GM19372 (cell line): ENCODE measurements around the gene ESYT1.

Experiments used
- ATAC-seq: cut with Tn5 transposase; IDR thresholded peaks from one replicate; pipeline ENCODE4 v1.9.1; 2021; ENCODE audit warnings: mild to moderate bottlenecking, low read depth, moderate library complexity; ENCODE audit not compliant: unreplicated experiment

ESYT1 gene

GRCh38 chr12:56127888-56128669 lies at the start of gene ESYT1:
TSS of gene ESYT1 (plus strand) at chr12:56128267. CDS start at chr12:56128320, 53 bp downstream.
- peak; percentile 81 for ATAC-seq

- ATAC-seq: no peak
Observed at GRCh38 chr12:56078427-56078826, 49.6 kb upstream of the ESYT1 start.

- peak; percentile 58 for ATAC-seq
Observed at GRCh38 chr12:56078931-56079722, 48.9 kb upstream of the ESYT1 start.

- peak; percentile 39 for ATAC-seq
Observed at GRCh38 chr12:56079723-56080555, 48.1 kb upstream of the ESYT1 start, which contains the start of gene ERBB3. TSS of gene ERBB3 (plus strand) at chr12:56080165. CDS start at chr12:56080301, 136 bp downstream.

- no peak for ATAC-seq
Observed at GRCh38 chr12:56080556-56081138, 47.4 kb upstream of the ESYT1 start.

- no peak for ATAC-seq
Observed at GRCh38 chr12:56081393-56082347, 46.4 kb upstream of the ESYT1 start.

- no peak for ATAC-seq
Observed at GRCh38 chr12:56082382-56082781, 45.7 kb upstream of the ESYT1 start.

- ATAC-seq: no peak
Observed at GRCh38 chr12:56082967-56083366, 45.1 kb upstream of the ESYT1 start.

GRCh38 chr12:56084958-56085543 lies 43.0 kb upstream of the ESYT1 start:
- no peak for ATAC-seq

GRCh38 chr12:56086096-56086495 lies 42.0 kb upstream of the ESYT1 start:
- no peak for ATAC-seq

GRCh38 chr12:56086608-56087007 lies 41.5 kb upstream of the ESYT1 start:
- no peak for ATAC-seq

- ATAC-seq: no peak
Observed at GRCh38 chr12:56087220-56087619, 40.8 kb upstream of the ESYT1 start.

GRCh38 chr12:56097738-56098137 lies 30.3 kb upstream of the ESYT1 start:
- ATAC-seq: no peak

- ATAC-seq: no peak
Observed at GRCh38 chr12:56098592-56098991, 29.5 kb upstream of the ESYT1 start.

- no peak for ATAC-seq
Observed at GRCh38 chr12:56099787-56100186, 28.3 kb upstream of the ESYT1 start.

GRCh38 chr12:56101045-56101444 lies 27.0 kb upstream of the ESYT1 start:
- ATAC-seq: no peak

- no peak for ATAC-seq
Observed at GRCh38 chr12:56102683-56103065, 25.4 kb upstream of the ESYT1 start.

- ATAC-seq: no peak
Observed at GRCh38 chr12:56103066-56103711, 24.9 kb upstream of the ESYT1 start.

GRCh38 chr12:56103823-56104108 lies 24.3 kb upstream of the ESYT1 start:
- no peak for ATAC-seq
